Gastrocnemius medialis (tissue), 4 donors: ENCODE data around the gene ATP2B1.

Experiments used
- CTCF ChIP-seq, 5 experiments: fragments of 450-650 bp in 3 of 5; fragments of 200-600 bp in 2 of 5; sonication (generic) in 2 of 5; IDR thresholded peaks in 4 of 5; conservative IDR thresholded peaks in 1 of 5; 1 replicate in 4 of 5; 2 replicates in 1 of 5; pipeline ENCODE4 v1.5.1; 2016 to 2019; ENCODE audit warnings: antibody characterized with exemption in 5 of 5, mild to moderate bottlenecking in 3 of 5, moderate library complexity in 3 of 5
- POLR2A ChIP-seq, 2 donors: fragments of 450-650 bp; IDR thresholded peaks; one replicate each; pipeline ENCODE4 v1.6.1; 2017; ENCODE audit warnings: antibody characterized with exemption in 2 of 2, mild to moderate bottlenecking in 2 of 2, moderate library complexity in 2 of 2

GRCh38 chr12:89657739-89658138 is 50.9 kb downstream of the ATP2B1 start:
- TF ChIP-seq CTCF (IDR thresholded peaks at IDR 0.05 in 4 of 5, conservative IDR thresholded peaks at IDR 0.05 in 1 of 5) (no peak), POLR2A (IDR thresholded peaks at IDR 0.05) (no peak)
